Stimulated activated naive CD8-positive, alpha-beta T cell treated with anti-CD3 and anti-CD28 coated beads, Interleukin-15, Interleukin-2, amounts not matched to agents 100 ng/mL and 50 ng/mL, for 24 hours (primary cell): ENCODE results near the gene CDA.
"Not testable (repeated sequence)": the region's sequence is repeated elsewhere in the genome, so short reads cannot be mapped to it uniquely, and the experiment has no call there.

Experiments used
- H3K27ac Mint-ChIP-seq: one replicate; pipeline ENCODE4 v1.8.0; 2021; ENCODE audit warnings: mild to moderate bottlenecking, mixed read lengths
- H3K27me3 Mint-ChIP-seq: one replicate; pipeline ENCODE4 v1.8.0; 2021; ENCODE audit warnings: mixed read lengths
- H3K36me3 Mint-ChIP-seq: one replicate; pipeline ENCODE4 v1.8.0; 2021; ENCODE audit warnings: low read depth, mixed read lengths
- H3K4me1 Mint-ChIP-seq: one replicate; pipeline ENCODE4 v1.8.0; 2021; ENCODE audit warnings: low read depth, mixed read lengths
- H3K4me3 Mint-ChIP-seq: one replicate; pipeline ENCODE4 v1.8.0; 2021; ENCODE audit warnings: mild to moderate bottlenecking, mixed read lengths
- H3K9me3 Mint-ChIP-seq: one replicate; pipeline ENCODE4 v1.8.0; 2021; ENCODE audit warnings: mixed read lengths

The CDA gene

GRCh38 chr1:20601129-20601825 lies 12.4 kb downstream of the CDA start:
- H3K4me1 Mint-ChIP-seq: no peaks in the 10 kb centered on the region
- H3K36me3 Mint-ChIP-seq: no peaks in the 10 kb centered on the region
- H3K27ac Mint-ChIP-seq: no peak overlapping the region
- H3K9me3 Mint-ChIP-seq: no peaks in the 10 kb centered on the region
- H3K4me3 Mint-ChIP-seq: no peak overlapping the region
- peaks cover 6% of the 10 kb centered on the region for H3K27me3 Mint-ChIP-seq

- H3K9me3 Mint-ChIP-seq: no peaks in the 10 kb centered on the region
- H3K27ac Mint-ChIP-seq: no peak overlapping the region
- no peak overlapping the region for H3K4me3 Mint-ChIP-seq
- peaks cover 12% of the 10 kb centered on the region for H3K27me3 Mint-ChIP-seq
- no peaks in the 10 kb centered on the region for H3K36me3 Mint-ChIP-seq
- no peaks in the 10 kb centered on the region for H3K4me1 Mint-ChIP-seq
These were observed 14.1 kb downstream of the CDA start for GRCh38 chr1:20602851-20603450.

GRCh38 chr1:20603504-20604464 lies 14.9 kb downstream of the CDA start:
- Mint-ChIP-seq H3K36me3 (no peaks in the 10 kb centered on the region), H3K27me3 (peaks cover 12% of the 10 kb centered on the region), H3K4me3 (no peak overlapping the region), H3K9me3 (no peaks in the 10 kb centered on the region), H3K4me1 (no peaks in the 10 kb centered on the region), H3K27ac (no peak overlapping the region)

GRCh38 chr1:20604678-20605077 lies 15.8 kb downstream of the CDA start:
- Mint-ChIP-seq H3K27me3 (peaks cover 12% of the 10 kb centered on the region), H3K36me3 (no peaks in the 10 kb centered on the region), H3K4me3 (no peak overlapping the region), H3K27ac (no peak overlapping the region), H3K9me3 (no peaks in the 10 kb centered on the region), H3K4me1 (no peaks in the 10 kb centered on the region)

GRCh38 chr1:20606801-20607570 lies 18.1 kb downstream of the CDA start:
- H3K4me3 Mint-ChIP-seq, H3K9me3 Mint-ChIP-seq, H3K27ac Mint-ChIP-seq, H3K36me3 Mint-ChIP-seq, H3K4me1 Mint-ChIP-seq: not testable (repeated sequence)
- H3K27me3 Mint-ChIP-seq: peaks cover 12% of the 10 kb centered on the region

- H3K36me3 Mint-ChIP-seq: no peaks in the 10 kb centered on the region
- no peaks in the 10 kb centered on the region for H3K9me3 Mint-ChIP-seq
- peaks cover 12% of the 10 kb centered on the region for H3K27me3 Mint-ChIP-seq
- no peak overlapping the region for H3K27ac Mint-ChIP-seq
- H3K4me1 Mint-ChIP-seq: no peaks in the 10 kb centered on the region
- no peak overlapping the region for H3K4me3 Mint-ChIP-seq
These were observed 20.6 kb downstream of the CDA start for GRCh38 chr1:20609541-20609940.

GRCh38 chr1:20610970-20611369 lies 22.1 kb downstream of the CDA start:
- no peak overlapping the region for H3K4me3 Mint-ChIP-seq
- H3K27ac Mint-ChIP-seq: no peak overlapping the region
- no peaks in the 10 kb centered on the region for H3K4me1 Mint-ChIP-seq
- peaks cover 7% of the 10 kb centered on the region for H3K27me3 Mint-ChIP-seq
- H3K36me3 Mint-ChIP-seq: no peaks in the 10 kb centered on the region
- H3K9me3 Mint-ChIP-seq: no peaks in the 10 kb centered on the region

GRCh38 chr1:20611652-20612051 lies 22.8 kb downstream of the CDA start:
- H3K9me3 Mint-ChIP-seq: no peaks in the 10 kb centered on the region
- no peaks in the 10 kb centered on the region for H3K36me3 Mint-ChIP-seq
- no peaks in the 10 kb centered on the region for H3K4me1 Mint-ChIP-seq
- H3K4me3 Mint-ChIP-seq: no peak overlapping the region
- H3K27ac Mint-ChIP-seq: no peak overlapping the region
- peaks cover 2% of the 10 kb centered on the region for H3K27me3 Mint-ChIP-seq

- H3K27me3 Mint-ChIP-seq: peaks cover 3% of the 10 kb centered on the region
- no peaks in the 10 kb centered on the region for H3K36me3 Mint-ChIP-seq
- H3K27ac Mint-ChIP-seq: no peak overlapping the region
- H3K4me1 Mint-ChIP-seq: no peaks in the 10 kb centered on the region
- H3K4me3 Mint-ChIP-seq: no peak overlapping the region
- no peaks in the 10 kb centered on the region for H3K9me3 Mint-ChIP-seq
These were observed 23.4 kb downstream of the CDA start for GRCh38 chr1:20612221-20612746.

GRCh38 chr1:20614131-20614579 lies 25.3 kb downstream of the CDA start:
- Mint-ChIP-seq H3K27ac (no peak overlapping the region), H3K27me3 (peaks cover 3% of the 10 kb centered on the region), H3K4me3 (no peak overlapping the region), H3K9me3 (no peaks in the 10 kb centered on the region), H3K36me3 (no peaks in the 10 kb centered on the region), H3K4me1 (no peaks in the 10 kb centered on the region)

- Mint-ChIP-seq H3K27me3 (peaks cover 7% of the 10 kb centered on the region), H3K36me3 (no peaks in the 10 kb centered on the region), H3K4me1 (no peaks in the 10 kb centered on the region), H3K9me3 (no peaks in the 10 kb centered on the region), H3K27ac (no peak overlapping the region), H3K4me3 (no peak overlapping the region)
These were observed 27.3 kb downstream of the CDA start for GRCh38 chr1:20615946-20616846.

- H3K36me3 Mint-ChIP-seq: no peaks in the 10 kb centered on the region
- peaks cover 7% of the 10 kb centered on the region for H3K27me3 Mint-ChIP-seq
- no peaks in the 10 kb centered on the region for H3K4me1 Mint-ChIP-seq
- no peak overlapping the region for H3K27ac Mint-ChIP-seq
- H3K9me3 Mint-ChIP-seq: no peaks in the 10 kb centered on the region
- no peak overlapping the region for H3K4me3 Mint-ChIP-seq
These were observed 28.1 kb downstream of the CDA start for GRCh38 chr1:20616847-20617487.

- H3K27me3 Mint-ChIP-seq: peaks cover 7% of the 10 kb centered on the region
- H3K4me3 Mint-ChIP-seq: no peak overlapping the region
- no peaks in the 10 kb centered on the region for H3K9me3 Mint-ChIP-seq
- H3K36me3 Mint-ChIP-seq: no peaks in the 10 kb centered on the region
- no peak overlapping the region for H3K27ac Mint-ChIP-seq
- H3K4me1 Mint-ChIP-seq: no peaks in the 10 kb centered on the region
These were observed 29.7 kb downstream of the CDA start for GRCh38 chr1:20618550-20618949.
